DMS79 (cell line): Measurements from ENCODE around the gene PLA2G4E.

Experiments used
- DNase-seq: peaks from one replicate; lab custom pipeline; 2025; lab: John Stamatoyannopoulos, UW

The PLA2G4E gene, protein sequence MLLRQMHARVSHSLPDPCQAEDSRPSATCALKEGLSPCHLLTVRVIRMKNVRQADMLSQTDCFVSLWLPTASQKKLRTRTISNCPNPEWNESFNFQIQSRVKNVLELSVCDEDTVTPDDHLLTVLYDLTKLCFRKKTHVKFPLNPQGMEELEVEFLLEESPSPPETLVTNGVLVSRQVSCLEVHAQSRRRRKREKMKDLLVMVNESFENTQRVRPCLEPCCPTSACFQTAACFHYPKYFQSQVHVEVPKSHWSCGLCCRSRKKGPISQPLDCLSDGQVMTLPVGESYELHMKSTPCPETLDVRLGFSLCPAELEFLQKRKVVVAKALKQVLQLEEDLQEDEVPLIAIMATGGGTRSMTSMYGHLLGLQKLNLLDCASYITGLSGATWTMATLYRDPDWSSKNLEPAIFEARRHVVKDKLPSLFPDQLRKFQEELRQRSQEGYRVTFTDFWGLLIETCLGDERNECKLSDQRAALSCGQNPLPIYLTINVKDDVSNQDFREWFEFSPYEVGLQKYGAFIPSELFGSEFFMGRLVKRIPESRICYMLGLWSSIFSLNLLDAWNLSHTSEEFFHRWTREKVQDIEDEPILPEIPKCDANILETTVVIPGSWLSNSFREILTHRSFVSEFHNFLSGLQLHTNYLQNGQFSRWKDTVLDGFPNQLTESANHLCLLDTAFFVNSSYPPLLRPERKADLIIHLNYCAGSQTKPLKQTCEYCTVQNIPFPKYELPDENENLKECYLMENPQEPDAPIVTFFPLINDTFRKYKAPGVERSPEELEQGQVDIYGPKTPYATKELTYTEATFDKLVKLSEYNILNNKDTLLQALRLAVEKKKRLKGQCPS

GRCh38 chr15:42020713-42021273, at the start of gene PLA2G4E:
PLA2G4E (minus strand) TSS chr15:42021042; CDS start chr15:42021030, 12 bp downstream.
- DNase-seq: no peak

DNA sequence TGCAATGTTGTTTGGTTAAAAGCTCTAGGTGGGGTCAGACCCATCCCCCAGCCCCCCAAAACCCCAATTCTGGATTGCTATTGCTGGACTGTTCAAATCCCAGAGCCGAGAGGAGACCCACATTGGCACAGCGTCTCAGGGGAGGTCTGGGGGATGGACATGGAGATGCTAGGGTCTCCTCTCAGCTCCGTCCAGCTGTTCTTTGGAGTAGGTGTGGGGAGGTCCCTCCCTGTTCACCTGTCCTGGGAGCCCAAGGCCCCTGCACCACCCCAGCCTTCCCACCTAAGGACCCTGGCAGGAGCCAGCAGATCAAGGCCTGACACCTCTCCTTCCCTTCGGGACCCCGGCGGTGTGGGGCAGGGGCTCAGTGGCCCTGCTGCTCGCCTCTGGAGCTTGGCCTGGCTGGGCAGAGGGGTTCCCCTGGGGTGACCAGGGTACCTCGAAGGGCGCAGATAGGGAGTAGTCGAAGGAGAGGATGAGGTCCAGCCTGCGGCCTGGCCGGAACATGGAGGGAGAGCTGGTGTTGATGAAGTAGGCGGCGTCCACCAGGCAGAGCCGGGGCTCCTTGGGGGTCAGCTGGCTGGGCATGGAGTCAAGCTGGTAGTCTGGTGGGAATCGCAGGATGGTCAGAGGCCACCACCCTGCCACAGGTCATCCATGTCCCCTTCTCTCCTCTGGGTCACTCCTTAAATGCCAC, 49.6 kb upstream of the PLA2G4E start:
- DNase-seq: no peak

GRCh38 chr15:42069496-42070278, 48.8 kb upstream of the PLA2G4E start:
- no peak for DNase-seq

DNA sequence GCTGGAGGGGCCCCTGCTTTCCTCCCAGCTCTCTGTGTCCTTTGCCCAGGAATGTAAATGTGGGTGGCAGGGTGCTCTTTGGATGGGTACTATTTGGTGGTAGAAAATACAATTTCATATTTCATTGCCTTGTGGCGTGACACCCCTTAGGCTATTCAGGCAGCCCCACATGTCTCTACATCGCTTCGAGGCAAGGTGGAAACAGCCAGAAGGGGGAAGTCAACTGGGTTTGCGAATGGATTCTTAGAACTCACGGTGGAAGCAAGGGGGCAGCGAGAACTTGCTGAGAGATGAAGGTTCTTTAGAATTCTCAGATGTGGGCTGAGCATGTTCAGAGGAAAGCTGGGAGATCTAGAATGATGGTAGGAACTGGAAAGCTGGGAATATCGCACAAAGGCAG, 48.2 kb upstream of the PLA2G4E start:
- no peak for DNase-seq

DNA sequence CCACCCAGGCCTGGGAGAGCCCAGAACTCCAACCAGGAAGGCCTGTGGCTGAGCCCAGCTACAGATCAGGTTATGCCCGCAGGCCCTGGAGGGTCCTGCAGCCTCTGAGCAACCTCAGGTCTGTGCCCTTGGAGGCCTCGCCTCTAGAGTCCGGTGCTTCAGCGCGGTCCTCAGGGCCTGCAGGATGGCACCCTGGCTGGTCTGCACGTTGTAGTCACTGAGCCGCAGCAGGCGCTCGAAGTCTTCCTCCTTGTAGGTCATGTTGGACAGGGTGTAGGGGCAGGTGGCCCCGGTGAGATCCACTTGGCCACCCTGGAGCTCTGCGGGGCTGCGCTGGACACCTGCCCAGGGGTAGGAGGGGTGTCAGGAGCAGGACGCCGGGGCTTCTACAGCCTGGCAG, 47.8 kb upstream of the PLA2G4E start:
- DNase-seq: no peak

DNA sequence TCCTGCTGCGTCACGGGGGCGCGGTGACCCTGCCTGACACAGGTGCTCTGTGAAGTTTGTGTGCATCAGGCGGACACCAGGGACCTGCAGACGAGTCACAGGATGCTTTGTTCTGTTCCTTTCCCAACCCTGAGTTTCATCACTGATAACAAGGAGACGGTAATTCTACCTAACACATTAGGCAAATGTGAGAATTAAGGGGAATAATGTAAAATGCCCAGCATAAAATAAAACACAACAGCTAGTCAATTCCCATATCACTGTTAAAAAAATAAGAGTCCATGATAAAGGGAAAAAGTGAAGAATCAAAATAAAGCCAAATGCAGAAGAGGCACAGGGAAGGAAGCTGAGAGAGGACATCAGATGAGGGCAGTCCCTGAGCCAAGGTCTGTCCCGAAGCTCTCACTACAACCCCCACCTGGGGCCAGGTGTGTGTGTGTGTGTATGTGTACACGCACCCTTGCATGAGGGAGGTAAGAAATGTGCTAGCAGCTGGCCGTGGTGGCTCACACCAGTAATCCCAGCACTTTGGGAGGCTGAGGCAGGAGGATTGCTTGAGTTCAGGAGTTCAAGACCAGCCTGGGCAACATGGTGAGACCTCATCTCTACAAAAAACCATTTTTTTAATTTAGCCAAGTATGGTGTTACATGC, 46.0 kb upstream of the PLA2G4E start:
- DNase-seq: no peak

GRCh38 chr15:42065468-42065867, 44.6 kb upstream of the PLA2G4E start:
- DNase-seq: no peak

- DNase-seq: no peak
Measured at GRCh38 chr15:42065033-42065432, 44.2 kb upstream of the PLA2G4E start.

DNA sequence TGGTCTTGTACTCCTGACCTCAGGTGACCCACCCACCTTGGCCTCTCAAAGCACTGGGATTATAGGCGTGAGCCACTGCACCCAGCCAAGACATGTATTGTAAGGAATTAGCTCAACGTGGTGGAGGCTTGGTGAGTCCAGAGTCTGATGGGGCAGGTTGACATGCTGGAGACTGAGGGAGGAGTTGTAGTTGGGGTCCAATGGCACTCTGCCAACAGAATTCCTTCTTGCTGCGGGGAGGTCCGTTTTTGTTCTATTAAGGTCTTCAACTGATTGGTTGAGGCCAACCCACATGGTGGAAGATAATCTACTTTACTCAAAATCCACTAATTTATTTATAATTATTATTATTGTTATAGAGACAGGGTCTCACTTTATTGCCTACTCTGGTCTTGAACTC, 43.4 kb upstream of the PLA2G4E start:
- DNase-seq: no peak

GRCh38 chr15:42063122-42063848, 42.4 kb upstream of the PLA2G4E start:
- DNase-seq: no peak

DNA sequence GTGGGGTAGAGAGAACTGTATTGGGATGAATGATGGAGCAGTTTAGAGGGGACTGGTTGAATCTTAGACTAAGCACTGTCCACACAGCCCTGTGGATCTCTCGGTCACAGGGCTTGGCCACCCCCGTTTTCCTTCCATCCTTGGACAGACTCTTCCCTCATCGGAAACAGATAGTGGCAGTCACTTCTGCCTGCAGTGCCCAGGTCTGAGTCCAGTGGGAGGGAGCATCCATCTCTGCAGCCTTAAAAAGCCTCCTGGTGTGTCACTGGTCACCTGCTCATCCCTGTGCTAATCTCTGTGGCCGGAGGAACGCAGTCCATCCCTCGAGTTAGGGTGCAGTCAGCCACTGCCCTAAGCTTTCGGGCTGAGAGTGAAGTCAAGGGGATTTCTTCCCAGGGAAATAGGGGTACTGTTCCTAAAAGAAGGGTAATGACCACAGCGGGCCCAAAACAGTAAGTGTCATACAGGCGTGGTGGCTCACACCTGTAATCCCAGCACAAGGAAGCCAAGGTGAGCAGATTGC, 41.5 kb upstream of the PLA2G4E start:
- no peak for DNase-seq

- no peak for DNase-seq
Measured at GRCh38 chr15:42060797-42061196, 40.0 kb upstream of the PLA2G4E start.

GRCh38 chr15:42060477-42060763, 39.6 kb upstream of the PLA2G4E start:
- no peak for DNase-seq

GRCh38 chr15:42059661-42060476, 39.0 kb upstream of the PLA2G4E start:
- DNase-seq: no peak

GRCh38 chr15:42058791-42059190, 37.9 kb upstream of the PLA2G4E start:
- DNase-seq: no peak

DNA sequence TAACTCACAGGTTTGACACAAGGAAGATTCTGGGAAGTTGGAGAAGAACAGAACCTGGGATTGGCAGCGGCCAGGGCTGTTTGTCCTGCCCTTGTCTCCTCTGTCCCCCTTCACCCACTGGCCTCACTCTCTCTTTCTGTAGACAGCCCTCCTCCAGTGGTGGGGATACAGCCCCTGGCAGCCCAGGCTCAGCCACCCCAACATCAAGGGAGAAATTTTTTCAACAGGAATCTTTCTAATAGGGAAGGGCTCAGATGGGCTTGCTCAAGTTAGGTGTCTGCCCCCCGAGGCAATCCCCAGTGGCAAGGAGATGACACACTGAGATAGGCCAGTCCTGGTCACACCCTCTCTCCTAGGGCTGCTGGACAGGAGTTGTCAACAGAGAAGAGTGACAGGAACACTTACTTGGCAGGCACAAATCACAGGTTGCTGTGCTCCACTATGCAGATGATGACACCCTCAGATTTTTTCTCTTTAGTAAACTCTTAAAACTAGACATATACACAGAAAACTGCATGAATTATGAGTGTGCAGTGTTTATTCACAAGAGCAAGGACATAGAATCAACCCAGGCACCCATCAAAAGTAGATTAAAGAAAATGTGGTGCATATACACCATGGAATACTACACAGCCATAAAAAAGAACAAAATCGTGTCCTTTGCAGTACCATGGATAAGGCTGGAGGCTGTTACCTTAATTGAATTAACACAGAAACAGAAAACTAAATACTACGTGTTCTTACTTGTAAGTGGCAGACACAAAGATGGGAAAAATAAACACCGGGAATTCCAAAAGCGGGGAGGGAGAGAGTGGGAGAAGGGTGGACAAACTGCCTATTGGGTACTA, 37.2 kb upstream of the PLA2G4E start:
- no peak for DNase-seq

DNA sequence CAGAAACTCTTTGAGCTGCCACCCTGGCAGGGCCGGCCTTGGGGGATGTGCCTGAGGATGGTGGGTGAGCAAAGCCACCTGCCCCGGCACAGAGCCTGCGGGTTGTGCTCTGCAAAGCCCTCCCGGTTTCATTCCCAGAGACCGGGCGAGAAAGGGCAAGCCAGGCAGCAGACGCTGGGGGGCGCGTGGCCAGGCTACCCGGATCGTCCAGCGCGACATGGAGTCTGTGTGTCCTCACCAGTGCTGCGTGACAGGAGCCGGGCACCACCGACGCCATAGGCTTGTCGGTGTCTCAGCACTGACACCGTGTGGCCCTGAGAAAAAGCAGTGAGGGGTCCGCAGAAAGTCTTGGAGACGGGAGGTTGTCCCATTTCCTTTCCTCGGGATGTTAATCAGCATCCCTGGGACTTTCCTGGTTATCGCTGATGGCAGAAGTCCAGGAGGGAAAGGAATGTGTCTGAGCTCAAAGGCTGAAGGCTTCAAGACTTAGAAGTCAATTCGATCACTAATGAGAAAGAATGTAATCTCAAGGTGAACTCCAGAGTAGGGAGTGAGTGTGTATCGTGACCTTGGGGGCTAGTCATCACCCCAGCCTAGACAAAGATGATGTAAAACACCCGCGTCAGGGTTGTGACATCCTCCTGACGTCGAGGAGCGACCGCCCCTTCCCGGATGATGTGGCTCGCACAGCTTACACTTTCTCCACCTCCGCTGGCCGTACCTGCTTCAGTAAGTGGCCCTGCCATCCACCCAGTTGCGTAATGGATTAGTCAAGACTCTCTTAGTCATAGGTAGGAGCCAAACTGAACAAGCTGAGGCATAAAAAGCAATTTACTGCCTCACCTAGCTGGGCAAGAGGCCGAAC, 36.3 kb upstream of the PLA2G4E start:
- DNase-seq: peak; percentile 58
